HUES6 (cell line): ENCODE data around the gene TSN.
"Not testable (repeated sequence)": the region's sequence is repeated elsewhere in the genome, so short reads cannot be mapped to it uniquely, and the experiment has no call there.

ENCODE experiments used
- H3K27ac ChIP-seq: 2 replicates; pipeline ENCODE4 v1.7.0; 2013; ENCODE audit warnings: low read depth, mild to moderate bottlenecking, low read length, inconsistent platforms
- H3K27me3 ChIP-seq: 2 replicates; pipeline ENCODE4 v1.6.1; 2013; ENCODE audit warnings: low read length; ENCODE audit not compliant: control insufficient read depth, insufficient read depth
- H3K36me3 ChIP-seq: 2 replicates; pipeline ENCODE4 v1.6.1; 2013; ENCODE audit warnings: low read length; ENCODE audit not compliant: control insufficient read depth, insufficient read depth
- H3K4me1 ChIP-seq: 2 replicates; pipeline ENCODE4 v1.6.1; 2013; ENCODE audit warnings: low read length; ENCODE audit not compliant: control insufficient read depth, insufficient read depth
- H3K4me3 ChIP-seq: 2 replicates; pipeline ENCODE4 v1.5.1; 2013; ENCODE audit warnings: low read depth, low read length
- H3K9ac ChIP-seq: one replicate; pipeline ENCODE4 v1.6.1; 2013; ENCODE audit warnings: mild to moderate bottlenecking, low read length
- H3K9me3 ChIP-seq: 2 replicates; pipeline ENCODE4 v1.6.1; 2013; ENCODE audit warnings: low read depth, low read length; ENCODE audit not compliant: control insufficient read depth, insufficient read depth

The TSN gene

GRCh38 chr2:121755237-121756111, at the start of gene TSN:
TSS of gene TSN (plus strand) at chr2:121755651. CDS start at chr2:121755780, 129 bp downstream.
- Histone ChIP-seq H3K4me1 (no peaks in the 10 kb centered on the region), H3K36me3 (peaks cover 26% of the 10 kb centered on the region), H3K9me3 (no peaks in the 10 kb centered on the region), H3K4me3 (peak within 1 kb of the TSS; percentile 82), H3K27ac (peak within 1 kb of the TSS; percentile 59), H3K9ac (peak within 1 kb of the TSS; percentile 95), H3K27me3 (no peaks in the 10 kb centered on the region)

DNA sequence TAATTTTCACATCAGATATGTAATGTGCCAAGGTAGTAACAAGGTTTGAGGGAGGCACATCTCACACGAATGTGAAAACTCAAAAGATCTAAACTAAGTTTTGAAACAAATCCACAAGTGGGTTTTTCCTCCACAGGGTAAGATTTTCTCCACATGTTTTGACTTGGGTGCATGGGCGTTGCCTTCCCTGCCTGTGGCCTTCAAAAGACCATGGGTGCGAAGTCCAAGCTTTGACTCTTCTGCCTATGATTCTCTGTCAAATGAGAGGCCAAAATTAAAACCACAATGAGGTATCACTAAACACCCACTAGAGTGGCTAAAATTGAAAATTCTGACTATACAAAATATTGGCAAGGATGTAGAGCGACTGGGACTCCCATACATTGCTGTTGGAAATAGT, 49.5 kb upstream of the TSN start:
- peaks cover 10% of the 10 kb centered on the region for H3K4me1 ChIP-seq
- H3K4me3 ChIP-seq: no peak overlapping the region
- no peak overlapping the region for H3K27ac ChIP-seq
- H3K9ac ChIP-seq: no peak overlapping the region
- H3K36me3 ChIP-seq: no peaks in the 10 kb centered on the region
- no peaks in the 10 kb centered on the region for H3K9me3 ChIP-seq
- H3K27me3 ChIP-seq: no peaks in the 10 kb centered on the region

DNA sequence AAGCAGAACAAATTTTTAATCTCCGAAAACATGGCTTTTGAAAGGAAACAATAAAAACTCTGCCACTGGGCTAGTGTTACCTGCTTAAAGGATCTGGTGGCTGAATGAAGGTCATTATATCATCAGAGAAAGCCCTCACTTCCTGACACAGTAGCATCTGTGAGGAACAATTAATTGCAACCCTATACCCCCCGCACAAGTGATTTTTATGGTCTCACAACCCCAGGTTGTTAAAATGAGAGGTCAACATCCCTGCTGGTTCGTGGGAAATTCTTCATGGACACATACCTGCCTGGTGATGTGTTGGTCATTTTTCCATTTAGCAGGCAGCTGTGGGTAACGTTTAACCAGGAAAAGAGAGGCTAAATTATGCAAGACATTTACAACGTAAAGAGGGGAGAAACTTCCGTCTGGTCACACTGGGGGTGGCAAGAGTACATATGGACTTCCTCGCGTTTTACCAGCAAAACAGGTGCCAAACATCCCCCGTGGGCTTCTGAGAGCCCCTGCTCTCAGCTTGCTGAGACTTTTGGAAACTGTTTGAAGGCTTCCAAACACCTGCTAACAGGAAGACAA, 48.0 kb upstream of the TSN start:
- Histone ChIP-seq H3K9ac (no peak overlapping the region), H3K9me3 (no peaks in the 10 kb centered on the region), H3K27ac (no peak overlapping the region), H3K4me1 (peaks cover 10% of the 10 kb centered on the region), H3K36me3 (no peaks in the 10 kb centered on the region), H3K4me3 (no peak overlapping the region), H3K27me3 (no peaks in the 10 kb centered on the region)

DNA sequence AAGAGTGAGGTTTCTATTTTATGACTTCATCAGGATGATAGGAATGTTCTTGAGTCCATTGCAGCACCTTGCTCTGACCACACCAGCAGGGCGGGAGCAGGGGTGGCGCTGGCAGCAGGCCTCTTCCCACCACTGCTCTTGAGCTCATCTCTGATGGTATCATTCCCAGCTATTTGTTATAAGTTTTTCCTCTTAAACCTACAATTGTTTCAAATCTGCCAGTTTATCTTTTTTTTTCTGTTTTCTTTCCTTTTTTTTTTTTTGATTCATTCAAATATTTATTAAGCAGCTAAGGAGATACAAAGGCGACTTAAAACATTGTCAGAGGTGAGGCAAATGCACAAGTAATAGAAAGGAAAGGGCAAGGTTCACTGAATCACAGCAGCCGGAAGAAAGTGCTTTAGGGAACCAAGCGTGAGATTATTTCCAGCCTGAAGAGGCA, 47.5 kb upstream of the TSN start:
- Histone ChIP-seq H3K4me3 (no peak overlapping the region), H3K36me3 (no peaks in the 10 kb centered on the region), H3K9ac (no peak overlapping the region), H3K27me3 (no peaks in the 10 kb centered on the region), H3K4me1 (peaks cover 10% of the 10 kb centered on the region), H3K9me3 (no peaks in the 10 kb centered on the region), H3K27ac (no peak overlapping the region)

DNA sequence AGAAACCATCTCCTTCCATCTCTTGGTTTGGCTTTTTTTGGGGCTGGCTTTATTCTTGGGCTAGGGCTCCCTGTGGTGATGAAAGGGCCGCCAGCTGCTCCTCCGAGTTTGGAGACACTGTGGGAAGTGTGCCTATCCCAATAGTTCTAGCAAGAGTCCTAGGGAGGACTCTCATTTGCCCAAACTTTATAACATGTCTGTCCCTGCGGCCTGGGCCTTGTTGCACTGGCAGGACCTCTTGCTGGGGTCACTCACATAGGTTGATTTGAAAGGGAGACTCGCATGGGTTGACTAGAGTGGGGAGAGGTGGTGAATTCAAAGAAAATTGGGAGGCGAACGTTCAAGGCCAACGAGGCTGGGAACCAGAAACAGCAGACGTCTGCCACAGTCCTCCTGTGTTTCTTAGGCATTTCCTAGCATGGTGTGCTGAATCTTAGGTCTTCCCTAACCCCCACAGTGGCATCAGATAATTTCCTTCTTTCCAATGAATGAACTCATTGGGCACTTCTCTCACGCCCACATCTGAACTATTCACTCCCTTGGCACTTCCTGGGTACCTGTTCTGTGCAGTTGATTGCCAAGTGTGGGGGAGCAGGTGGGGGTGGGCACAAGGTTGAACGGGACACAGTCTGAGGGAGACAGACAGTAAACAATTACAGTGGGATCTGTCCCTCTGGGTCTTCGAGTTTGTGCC, 45.5 kb upstream of the TSN start:
- Histone ChIP-seq H3K27ac (no peak overlapping the region), H3K9ac (no peak overlapping the region), H3K9me3 (no peaks in the 10 kb centered on the region), H3K36me3 (no peaks in the 10 kb centered on the region), H3K27me3 (no peaks in the 10 kb centered on the region), H3K4me3 (no peak overlapping the region), H3K4me1 (peaks cover 10% of the 10 kb centered on the region)

- no peak overlapping the region for H3K4me3 ChIP-seq
- no peak overlapping the region for H3K9ac ChIP-seq
- H3K9me3 ChIP-seq: no peaks in the 10 kb centered on the region
- H3K4me1 ChIP-seq: peaks cover 10% of the 10 kb centered on the region
- H3K27ac ChIP-seq: no peak overlapping the region
- H3K27me3 ChIP-seq: no peaks in the 10 kb centered on the region
- no peaks in the 10 kb centered on the region for H3K36me3 ChIP-seq
These were observed 44.8 kb upstream of the TSN start for GRCh38 chr2:121710470-121711170.

- H3K27ac ChIP-seq, H3K27me3 ChIP-seq, H3K9me3 ChIP-seq, H3K9ac ChIP-seq, H3K36me3 ChIP-seq, H3K4me3 ChIP-seq: not testable (repeated sequence)
- H3K4me1 ChIP-seq: peaks cover 10% of the 10 kb centered on the region
These were observed 44.0 kb upstream of the TSN start for GRCh38 chr2:121711481-121711880.

- no peaks in the 10 kb centered on the region for H3K36me3 ChIP-seq
- no peaks in the 10 kb centered on the region for H3K27me3 ChIP-seq
- no peaks in the 10 kb centered on the region for H3K9me3 ChIP-seq
- no peak overlapping the region for H3K27ac ChIP-seq
- no peak overlapping the region for H3K4me3 ChIP-seq
- no peak overlapping the region for H3K9ac ChIP-seq
- H3K4me1 ChIP-seq: no peaks in the 10 kb centered on the region
These were observed 39.3 kb upstream of the TSN start for GRCh38 chr2:121716126-121716525.

- no peaks in the 10 kb centered on the region for H3K4me1 ChIP-seq
- no peaks in the 10 kb centered on the region for H3K27me3 ChIP-seq
- H3K27ac ChIP-seq: no peak overlapping the region
- no peak overlapping the region for H3K9ac ChIP-seq
- H3K4me3 ChIP-seq: no peak overlapping the region
- no peaks in the 10 kb centered on the region for H3K36me3 ChIP-seq
- H3K9me3 ChIP-seq: no peaks in the 10 kb centered on the region
These were observed 37.9 kb upstream of the TSN start for GRCh38 chr2:121717529-121717928.

- H3K27me3 ChIP-seq: no peaks in the 10 kb centered on the region
- no peak overlapping the region for H3K4me3 ChIP-seq
- no peaks in the 10 kb centered on the region for H3K4me1 ChIP-seq
- H3K36me3 ChIP-seq: peaks cover 6% of the 10 kb centered on the region
- H3K9ac ChIP-seq: no peak overlapping the region
- H3K27ac ChIP-seq: no peak overlapping the region
- H3K9me3 ChIP-seq: no peaks in the 10 kb centered on the region
These were observed 33.5 kb upstream of the TSN start for GRCh38 chr2:121721926-121722325.
